NK-92 treated with Interleukin-12 subunit alpha and Interleukin-12 subunit beta, amount 100 ng/mL, for 24 hours (cell line): ENCODE results near the gene CARD9.
A peak's percentile ranks its signal among the peaks of the same experiment; 100 is the strongest.

Source experiments
- DNase-seq: peaks from one replicate; lab custom pipeline; 2025; lab: John Stamatoyannopoulos, UW

Gene CARD9

GRCh38 chr9:136401173-136401922 lies 27.9 kb upstream of the CARD9 start:
- DNase-seq = no peak

DNA sequence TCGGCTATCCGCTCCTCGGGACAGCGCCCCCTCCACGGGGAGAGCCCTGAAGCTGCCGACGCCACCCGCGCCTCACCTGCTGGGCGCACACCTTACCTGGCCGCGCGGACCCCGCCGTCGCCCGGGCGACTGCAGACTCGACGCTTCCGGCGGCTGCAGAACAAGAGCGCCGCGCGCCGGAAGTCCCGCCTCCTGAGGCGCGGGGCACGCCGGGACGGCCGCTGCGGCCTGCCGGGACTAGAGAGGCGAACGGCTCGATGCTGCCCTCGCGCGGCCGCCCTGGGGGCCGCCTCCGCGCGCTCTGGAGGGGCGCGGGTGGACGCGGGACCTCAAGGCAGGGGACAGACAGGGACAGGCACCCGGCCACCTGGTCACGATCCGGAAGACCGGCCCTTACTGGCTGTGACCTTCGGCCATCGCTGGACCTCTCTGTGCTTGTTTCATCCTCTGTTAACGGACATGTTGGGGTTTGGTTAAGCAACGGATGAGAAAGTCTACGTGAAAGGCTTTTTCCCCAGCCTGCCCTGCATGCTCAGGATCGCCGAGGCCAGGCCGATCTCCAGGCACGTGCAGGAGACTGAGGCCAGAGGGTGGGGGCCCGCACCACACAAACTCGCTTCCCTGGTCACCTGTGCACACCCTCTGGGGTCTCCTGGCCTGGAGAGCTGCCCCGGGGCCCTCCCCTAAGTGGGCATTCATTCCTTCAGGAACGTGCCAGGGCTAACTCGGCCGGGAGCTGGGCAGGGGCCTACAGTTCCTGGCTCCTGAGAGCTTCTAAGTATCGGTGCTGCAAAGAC lies 26.8 kb upstream of the CARD9 start, which contains the start of gene SNAPC4:
Gene SNAPC4 (minus strand): TSS at position 133 of the 797 bp plus-strand sequence. CDS start 1,742 bp downstream, outside the sequence.
- peak; percentile 58 for DNase-seq

- no peak for DNase-seq
Measured at GRCh38 chr9:136399176-136400037, 25.9 kb upstream of the CARD9 start.

DNA sequence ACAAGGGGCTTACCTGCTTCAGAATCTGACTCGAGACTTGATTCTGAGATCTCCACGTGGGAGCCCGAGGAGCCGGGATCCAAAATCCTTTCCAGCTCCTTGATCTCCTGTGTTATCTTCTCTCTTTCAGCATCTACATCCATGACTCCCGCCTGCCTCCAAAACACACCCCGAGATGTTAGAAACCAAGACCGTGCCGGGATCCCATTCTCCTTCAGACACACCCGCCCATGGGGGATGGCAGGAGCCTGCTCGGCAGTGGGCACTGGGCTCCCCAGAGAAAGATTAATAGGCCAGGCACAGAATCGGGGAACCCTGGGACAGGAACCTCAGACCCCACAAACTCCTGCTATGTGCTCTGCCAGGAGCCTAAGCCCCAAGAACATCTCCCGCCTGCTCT lies 24.8 kb upstream of the CARD9 start:
- no peak for DNase-seq

DNA sequence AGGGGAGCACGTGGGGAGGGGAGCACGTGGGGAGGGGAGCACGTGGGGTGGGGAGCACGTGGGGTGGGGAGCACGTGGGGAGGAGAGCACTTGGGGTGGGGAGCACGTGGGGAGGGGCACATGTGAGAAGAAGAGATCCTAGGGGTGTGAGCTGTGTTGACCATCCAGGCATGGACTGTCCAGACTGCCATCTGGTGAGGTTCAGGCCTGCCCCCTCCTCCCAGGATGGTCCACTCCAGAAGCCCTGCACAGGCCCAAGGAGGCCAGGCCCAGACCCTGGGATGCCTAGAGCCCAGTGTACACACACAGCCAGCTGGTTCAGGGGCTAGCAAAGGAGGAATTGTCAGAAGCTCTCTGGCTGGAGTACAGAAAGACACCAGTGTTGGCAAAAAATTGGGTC lies 24.2 kb upstream of the CARD9 start:
- DNase-seq = no peak

DNA sequence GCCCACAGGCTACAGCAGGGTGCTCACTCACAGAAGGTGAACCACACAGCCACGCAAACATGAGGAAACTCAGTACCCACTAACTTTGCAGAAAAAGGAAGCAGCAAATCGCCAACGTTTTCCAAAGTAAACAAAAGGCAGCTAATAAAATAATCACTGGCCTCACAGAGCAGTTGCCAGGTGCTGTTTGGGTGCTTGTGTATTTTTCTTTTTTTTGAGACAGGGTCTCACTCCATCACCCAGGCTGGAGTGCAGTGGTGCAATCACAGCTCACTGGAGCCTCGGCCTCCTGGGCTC lies 22.7 kb upstream of the CARD9 start:
- DNase-seq = no peak

DNA sequence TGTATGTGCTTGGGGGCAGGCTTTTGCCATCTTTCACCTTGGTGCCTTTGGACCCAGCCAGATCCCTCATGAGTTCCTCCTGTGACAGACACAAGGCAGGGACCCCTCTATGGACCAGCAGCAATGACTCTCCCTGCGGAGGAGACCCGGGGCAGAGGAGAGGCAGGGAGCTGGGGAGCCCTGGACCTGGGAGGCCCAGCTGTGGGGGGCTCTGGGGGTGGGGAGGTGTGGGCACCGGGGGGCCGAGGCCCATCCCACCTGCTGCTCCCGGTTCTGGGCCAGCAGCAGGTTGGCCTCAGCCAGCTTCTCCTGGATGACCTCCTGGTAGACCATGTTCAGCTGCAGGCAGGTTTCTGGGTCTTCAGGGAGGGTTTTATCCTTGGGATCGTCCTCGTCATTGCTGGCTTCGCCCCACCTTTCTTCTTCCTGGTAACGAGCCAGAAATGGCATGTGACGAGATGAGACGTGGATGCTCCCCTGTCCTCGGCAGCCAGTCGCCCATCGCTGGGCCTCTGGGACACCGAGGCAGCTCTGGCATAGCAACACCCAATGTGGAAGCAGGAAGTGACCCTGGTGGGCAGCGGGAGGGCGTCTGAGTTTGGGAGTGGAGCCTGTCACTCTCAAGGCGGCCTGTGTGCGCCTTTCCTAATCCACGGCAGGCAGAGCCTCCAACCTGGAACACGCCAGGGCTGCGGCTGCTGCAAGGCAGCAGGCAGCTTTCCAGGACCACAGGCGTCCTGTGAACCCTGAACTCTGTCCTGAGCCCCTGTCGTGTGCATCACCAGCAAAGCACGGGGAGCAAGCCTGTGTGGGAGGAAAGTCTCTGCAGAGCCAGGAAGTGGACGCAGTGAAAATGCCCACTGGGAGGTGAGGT lies 22.1 kb upstream of the CARD9 start:
- DNase-seq = no peak

GRCh38 chr9:136395020-136395340 lies 21.5 kb upstream of the CARD9 start:
- no peak for DNase-seq

DNA sequence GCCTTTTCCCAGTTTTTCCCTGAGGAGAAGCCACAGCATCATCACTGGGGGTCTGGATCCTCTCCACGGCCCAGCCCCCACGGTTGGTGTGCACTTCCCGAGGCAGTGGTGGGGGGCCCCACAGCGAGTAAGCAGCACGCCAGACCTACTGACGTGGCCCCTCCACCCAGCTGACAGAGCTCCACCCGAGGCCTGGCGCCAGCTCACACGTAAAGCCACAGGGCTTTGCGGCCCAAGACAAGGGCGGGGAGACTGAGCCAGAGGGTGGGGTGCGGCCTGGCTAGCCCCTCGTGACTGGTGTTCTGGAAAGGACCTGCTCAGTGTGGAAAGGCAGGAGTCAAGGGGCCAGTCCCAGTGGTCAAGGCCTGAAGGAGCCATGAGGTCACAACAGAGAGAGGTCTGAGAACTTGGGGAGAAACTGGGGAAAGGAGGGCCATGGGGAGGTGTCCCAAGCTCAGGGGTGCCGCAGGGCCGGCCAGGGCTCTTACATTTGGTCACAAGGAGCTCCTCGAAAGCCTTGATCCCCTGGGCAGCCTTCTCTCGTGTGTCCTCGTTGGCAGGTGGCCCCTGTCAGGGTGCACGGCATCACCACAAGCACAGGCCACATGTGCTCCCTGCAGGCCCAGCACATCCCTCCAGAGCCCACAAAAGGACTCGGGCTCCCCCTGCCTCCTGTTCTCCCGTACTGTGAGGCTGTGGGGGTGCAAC lies 21.0 kb upstream of the CARD9 start:
- DNase-seq = no peak

GRCh38 chr9:136393531-136393930 lies 20.1 kb upstream of the CARD9 start:
- no peak for DNase-seq

GRCh38 chr9:136392538-136393449 lies 19.3 kb upstream of the CARD9 start:
- DNase-seq = no peak

- DNase-seq = no peak
Measured at GRCh38 chr9:136391737-136392537, 18.5 kb upstream of the CARD9 start.

GRCh38 chr9:136389396-136389795 lies 15.9 kb upstream of the CARD9 start:
- DNase-seq = no peak

DNA sequence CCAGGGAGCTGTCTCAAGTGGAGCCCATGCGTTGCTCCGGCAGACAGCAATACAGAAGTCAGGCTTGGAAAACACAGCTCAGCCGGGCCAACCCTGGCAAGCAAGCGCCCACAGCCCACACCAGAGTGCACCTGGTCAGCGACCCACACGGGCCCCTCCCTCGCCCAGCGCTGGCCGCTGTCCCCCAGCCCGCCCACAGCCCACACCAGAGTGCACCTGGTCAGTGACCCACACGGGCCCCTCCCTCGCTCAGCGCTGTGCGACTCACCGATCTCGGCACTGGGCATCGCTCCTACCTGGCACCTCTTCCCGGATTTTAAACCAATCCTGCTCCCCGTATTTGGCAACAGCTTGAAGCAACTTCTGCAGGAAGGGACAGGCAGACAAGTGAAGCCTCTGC lies 13.7 kb upstream of the CARD9 start:
- no peak for DNase-seq

DNA sequence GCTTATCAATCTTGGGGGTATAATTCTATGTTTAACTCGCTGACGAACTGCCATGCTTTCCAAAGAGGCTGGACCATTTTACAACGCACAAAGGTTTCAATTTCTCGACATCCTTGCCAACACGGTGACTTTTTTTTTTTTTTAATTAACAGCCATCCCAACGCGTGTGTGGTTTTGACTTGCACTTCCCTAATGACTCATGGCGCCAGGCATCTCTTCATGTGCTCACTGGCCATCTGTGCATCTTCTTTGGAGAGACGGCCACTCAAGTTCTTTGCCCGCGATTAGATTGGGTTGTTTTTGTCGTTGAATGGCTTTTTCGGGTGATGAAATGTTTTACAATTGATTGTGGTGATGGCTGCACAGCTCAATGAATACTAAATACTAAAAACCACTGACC lies 12.5 kb upstream of the CARD9 start:
- DNase-seq = no peak

DNA sequence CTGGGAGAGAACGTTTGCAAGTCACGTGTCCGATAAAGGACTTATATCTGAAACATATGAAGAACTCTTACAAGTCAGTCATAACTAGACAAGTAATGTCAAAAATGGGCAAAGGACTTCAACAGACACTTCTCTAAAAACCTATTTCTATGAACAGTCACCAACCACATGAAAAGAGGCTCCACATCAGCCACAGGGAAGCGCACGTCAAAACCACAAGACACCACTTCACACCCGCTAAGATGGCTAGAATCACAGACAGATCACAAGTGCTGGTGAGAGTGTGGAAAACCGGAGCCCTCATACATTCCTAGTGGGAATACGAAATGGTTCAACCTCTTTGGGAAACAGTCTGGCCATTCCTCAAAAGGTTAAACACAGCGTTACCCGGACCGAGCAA lies 11.5 kb upstream of the CARD9 start:
- no peak for DNase-seq

GRCh38 chr9:136383436-136383835 lies 10.0 kb upstream of the CARD9 start:
- DNase-seq = no peak

DNA sequence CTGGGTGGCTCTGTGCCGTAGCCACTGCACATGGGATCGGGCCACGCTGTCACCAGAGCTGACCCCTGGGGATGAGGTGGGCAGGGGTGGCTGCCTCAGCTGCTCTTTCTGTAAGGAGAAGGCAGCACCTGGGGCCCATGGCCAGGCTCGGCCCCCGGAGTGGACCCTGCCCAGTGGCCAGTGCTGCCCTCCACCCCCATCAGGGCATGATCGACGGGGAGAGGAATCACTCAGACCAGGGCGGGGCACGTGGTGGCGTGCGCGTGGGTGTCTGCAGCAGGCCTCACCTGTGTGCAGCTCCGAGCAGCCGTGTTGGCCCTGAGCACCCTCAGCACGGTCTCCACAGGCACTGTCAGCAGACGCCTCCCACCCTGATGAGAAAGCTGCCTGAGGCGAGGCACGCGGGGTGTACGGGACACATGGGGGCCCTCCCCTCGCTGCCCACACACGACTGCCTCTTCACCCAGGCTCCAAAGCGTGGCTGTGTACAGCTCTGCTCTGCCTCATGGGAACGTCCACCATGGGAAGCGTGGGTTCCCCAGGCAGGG lies 8.6 kb upstream of the CARD9 start:
- DNase-seq = no peak

GRCh38 chr9:136381311-136381710 lies 7.8 kb upstream of the CARD9 start:
- DNase-seq = no peak
